IPS-20b (cell line): ENCODE data around the gene RIOX2.

Experiments used
- H3K27ac ChIP-seq: one replicate; pipeline ENCODE4 v1.5.1; 2013; ENCODE audit warnings: low read length
- H3K27me3 ChIP-seq: 2 replicates; pipeline ENCODE4 v1.6.1; 2013; ENCODE audit warnings: mild to moderate bottlenecking, low read length, inconsistent platforms; ENCODE audit not compliant: insufficient read depth
- H3K36me3 ChIP-seq: 2 replicates; pipeline ENCODE4 v1.6.1; 2013; ENCODE audit warnings: low read depth, mild to moderate bottlenecking, inconsistent platforms, low read length, moderate library complexity; ENCODE audit not compliant: insufficient read depth
- H3K4me1 ChIP-seq: 2 replicates; pipeline ENCODE4 v1.6.1; 2013; ENCODE audit warnings: mild to moderate bottlenecking, control low read depth, inconsistent platforms, low read length, moderate library complexity; ENCODE audit not compliant: insufficient read depth
- H3K4me3 ChIP-seq: 2 replicates; pipeline ENCODE4 v1.5.1; 2013; ENCODE audit warnings: mild to moderate bottlenecking, low read length, inconsistent platforms
- H3K9ac ChIP-seq: 2 replicates; pipeline ENCODE4 v1.6.1; 2013; ENCODE audit warnings: low read depth, mild to moderate bottlenecking, inconsistent platforms, low read length, moderate library complexity
- H3K9me3 ChIP-seq: 2 replicates; pipeline ENCODE4 v1.6.1; 2013; ENCODE audit warnings: mild to moderate bottlenecking, low read depth, low read length, inconsistent platforms; ENCODE audit not compliant: insufficient read depth

The RIOX2 gene

DNA sequence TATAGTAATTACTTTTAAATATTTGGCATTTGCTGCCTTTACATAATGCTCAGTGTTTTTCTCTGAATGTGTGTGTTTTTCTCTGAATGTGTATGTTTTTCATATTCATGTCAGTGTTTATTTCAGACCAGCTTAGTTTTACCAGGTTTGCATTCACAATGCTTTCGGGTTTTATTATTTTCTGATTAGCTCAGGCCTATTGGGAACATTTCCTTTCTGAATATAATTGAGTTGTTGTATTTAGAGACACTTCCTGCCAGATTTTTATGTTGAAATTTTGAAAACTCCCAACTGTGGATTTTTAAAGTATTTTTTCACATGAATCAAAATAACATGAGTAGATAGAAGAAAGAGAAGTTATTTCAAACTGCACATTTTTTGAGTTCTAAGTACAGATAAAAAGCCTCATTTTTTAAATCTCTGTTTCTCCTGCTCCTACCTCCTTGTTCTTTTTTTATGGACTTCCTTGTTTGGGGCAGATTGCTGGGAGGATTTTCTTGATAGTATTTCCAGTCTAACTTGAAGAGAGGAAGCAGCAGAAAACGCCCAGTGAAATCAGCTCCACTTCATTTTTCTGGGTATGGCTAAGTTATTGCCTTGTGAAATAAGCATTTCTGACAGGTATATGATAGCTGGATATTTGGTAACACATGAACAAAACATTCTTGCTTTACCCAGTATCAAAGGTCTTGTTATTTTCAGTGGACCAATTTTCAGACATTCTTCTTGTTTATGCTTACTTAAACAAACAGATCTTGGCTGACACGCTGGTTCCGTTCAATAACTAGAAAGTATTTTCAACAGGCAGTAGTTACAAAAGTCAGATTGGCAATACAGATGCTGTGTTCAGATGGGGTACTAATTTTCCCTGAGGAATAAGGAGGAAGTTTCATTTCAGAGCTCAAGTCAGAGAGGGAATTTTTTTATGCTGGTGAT lies 70.7 kb downstream of the RIOX2 start:
- Histone ChIP-seq H3K4me1 (peaks cover 2% of the 10 kb centered on the region; the same call in 1 of the 2 replicates), H3K27me3 (no peaks in the 10 kb centered on the region), H3K9ac (no peak overlapping the region), H3K9me3 (no peaks in the 10 kb centered on the region), H3K36me3 (no peaks in the 10 kb centered on the region), H3K27ac (no peak overlapping the region), H3K4me3 (no peak overlapping the region)

DNA sequence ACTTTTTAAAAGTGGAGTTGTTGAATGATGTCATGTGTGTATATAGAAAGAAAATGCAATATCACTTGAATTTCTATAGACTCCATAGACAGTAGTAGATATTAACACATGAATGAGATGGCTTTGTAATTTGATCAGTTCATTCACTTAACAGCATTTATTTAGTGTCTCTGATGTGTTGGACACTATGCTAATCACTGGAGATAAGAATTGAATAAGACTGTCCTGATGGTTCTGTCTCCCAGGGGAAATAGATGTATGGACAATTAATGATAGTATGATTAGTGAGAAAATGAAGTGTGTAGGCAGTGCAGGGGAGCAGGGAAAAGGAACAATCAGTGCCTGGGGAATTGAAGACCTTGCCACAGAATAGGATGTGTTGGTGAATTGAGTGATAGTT lies 72.9 kb downstream of the RIOX2 start:
- H3K9me3 ChIP-seq: no peaks in the 10 kb centered on the region
- no peaks in the 10 kb centered on the region for H3K27me3 ChIP-seq
- peaks cover 14% of the 10 kb centered on the region for H3K4me1 ChIP-seq
- H3K9ac ChIP-seq: no peak overlapping the region
- no peak overlapping the region for H3K4me3 ChIP-seq
- no peak overlapping the region for H3K27ac ChIP-seq
- H3K36me3 ChIP-seq: no peaks in the 10 kb centered on the region

DNA sequence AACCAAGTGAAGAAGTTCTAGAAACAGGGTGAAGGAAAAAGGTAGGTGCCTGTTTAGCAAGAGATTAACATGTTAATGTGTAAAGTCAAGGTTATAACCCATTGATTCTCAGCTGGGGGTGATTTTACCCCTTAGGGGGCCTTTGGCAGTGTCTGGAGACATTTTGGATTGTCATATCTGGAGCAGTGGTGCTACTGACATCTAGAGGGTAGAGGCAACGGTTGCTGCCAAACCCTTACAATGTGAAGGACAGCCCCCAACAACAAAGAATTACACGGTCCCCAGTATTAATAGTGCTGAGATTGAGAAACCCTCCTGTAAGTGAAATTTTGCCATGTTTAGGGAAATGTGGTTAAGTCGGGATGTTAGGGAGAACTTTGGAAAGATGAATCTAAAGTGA lies 75.7 kb downstream of the RIOX2 start:
- Histone ChIP-seq H3K9ac (no peak overlapping the region), H3K9me3 (no peaks in the 10 kb centered on the region), H3K27ac (no peak overlapping the region), H3K27me3 (no peaks in the 10 kb centered on the region), H3K4me3 (no peak overlapping the region), H3K4me1 (peaks cover 14% of the 10 kb centered on the region), H3K36me3 (no peaks in the 10 kb centered on the region)

DNA sequence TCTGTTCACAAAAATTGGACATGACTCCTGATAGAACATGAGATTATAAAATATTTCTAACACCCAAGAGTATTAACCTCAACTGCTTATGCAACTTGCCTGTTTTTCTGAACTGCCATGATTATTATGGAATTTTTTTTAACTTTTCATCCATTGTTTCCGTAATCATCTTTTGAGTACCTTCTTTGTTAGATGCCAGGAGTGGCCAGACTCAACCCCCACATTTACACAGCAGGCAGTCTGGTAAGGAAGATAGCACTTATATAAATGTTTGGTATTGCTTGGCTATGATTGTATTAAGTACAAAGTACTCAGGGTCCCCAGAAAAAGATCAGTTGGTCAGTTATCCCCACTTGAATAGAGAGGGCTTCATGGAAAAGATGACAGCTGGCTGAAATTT lies 76.1 kb downstream of the RIOX2 start:
- no peaks in the 10 kb centered on the region for H3K9me3 ChIP-seq
- H3K27me3 ChIP-seq: no peaks in the 10 kb centered on the region
- no peak overlapping the region for H3K27ac ChIP-seq
- no peak overlapping the region for H3K4me3 ChIP-seq
- no peaks in the 10 kb centered on the region for H3K36me3 ChIP-seq
- H3K9ac ChIP-seq: no peak overlapping the region
- peaks cover 14% of the 10 kb centered on the region for H3K4me1 ChIP-seq

DNA sequence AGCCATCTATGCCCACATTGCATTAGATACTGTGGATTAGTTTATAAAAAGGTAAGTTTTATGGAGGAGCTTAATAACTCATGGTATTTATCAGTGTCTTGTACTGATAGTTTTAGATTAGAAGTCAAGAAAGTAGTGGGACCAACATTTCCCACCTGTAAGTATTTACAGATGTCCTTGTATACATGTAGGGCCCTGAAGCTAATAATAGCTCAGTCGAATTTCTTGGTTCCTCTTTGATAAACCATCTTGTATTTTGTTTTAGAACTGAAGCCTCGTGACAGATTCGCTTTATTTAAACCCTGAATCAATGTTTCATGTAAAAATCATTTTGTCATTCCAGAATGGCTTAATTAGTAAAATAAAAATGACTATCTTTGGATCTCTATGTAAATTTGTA lies 77.0 kb downstream of the RIOX2 start:
- H3K4me1 ChIP-seq: peaks cover 14% of the 10 kb centered on the region
- no peaks in the 10 kb centered on the region for H3K36me3 ChIP-seq
- no peak overlapping the region for H3K27ac ChIP-seq
- no peak overlapping the region for H3K9ac ChIP-seq
- H3K4me3 ChIP-seq: no peak overlapping the region
- H3K27me3 ChIP-seq: no peaks in the 10 kb centered on the region
- no peaks in the 10 kb centered on the region for H3K9me3 ChIP-seq

DNA sequence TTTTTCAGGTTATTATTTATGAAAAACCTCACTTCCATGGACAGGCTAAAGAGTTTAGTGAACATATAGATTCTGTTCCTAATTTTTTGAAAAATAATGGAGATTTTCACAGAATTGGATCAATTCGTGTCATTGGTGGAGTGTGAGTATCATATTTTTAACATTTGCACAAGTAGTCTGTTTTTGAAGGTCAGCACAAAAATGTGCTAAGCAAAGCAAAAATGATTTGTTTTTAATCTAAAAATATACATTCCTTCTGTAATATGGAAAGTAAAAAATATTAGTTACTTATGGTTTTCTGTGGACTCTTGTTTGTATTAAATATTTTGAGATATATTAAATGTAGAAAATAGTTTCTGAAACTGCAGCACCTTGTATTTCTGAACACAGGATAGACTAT lies 79.4 kb downstream of the RIOX2 start:
- no peaks in the 10 kb centered on the region for H3K27me3 ChIP-seq
- no peaks in the 10 kb centered on the region for H3K9me3 ChIP-seq
- H3K9ac ChIP-seq: no peak overlapping the region
- peaks cover 14% of the 10 kb centered on the region for H3K4me1 ChIP-seq
- H3K27ac ChIP-seq: no peak overlapping the region
- peaks cover 17% of the 10 kb centered on the region; the same call in 1 of the 2 replicates for H3K36me3 ChIP-seq
- H3K4me3 ChIP-seq: no peak overlapping the region
